Endothelial cell of umbilical vein (primary cell): ENCODE results near the gene ADAM30. TPM values are rescaled to one million over a fixed set of nuclear protein-coding genes. Genes with fewer than 3 reads are reported as not detected.

Experiments used
- BruUV-seq: library from RNA; stranded (reverse); fragments of 400-500 nt; replicated peaks from 2 replicates; lab custom pipeline; 2021; lab: Mats Ljungman, UMichigan
- CTCF ChIA-PET: fragments of 300-600, 350-600 bp; sonication (Branson Sonifier 250); formaldehyde crosslinking; loops from one replicate; lab custom pipeline; 2021; ENCODE audit warnings: antibody characterized with exemption, inconsistent platforms; lab: Charles Lee
- POLR2A ChIA-PET: fragments of 300-600, 350-600 bp; sonication (Branson Sonifier 250); formaldehyde crosslinking; loops from one replicate; lab custom pipeline; 2021; ENCODE audit warnings: antibody characterized with exemption, inconsistent platforms; lab: Charles Lee
- DNase-seq: peaks from one replicate; pipeline ENCODE4 v3.0.0-alpha.2; 2011; ENCODE audit warnings: low read depth, low spot score
- FAIRE-seq: peaks from 2 replicates; lab custom pipeline; 2011; peaks lifted over from hg19 to GRCh38; lab: Jason Lieb, UNC
- H2AFZ ChIP-seq: 2 replicates; pipeline ENCODE4 v1.6.0; 2012; ENCODE audit warnings: low read depth, low read length, control low read depth, inconsistent platforms
- H3K27ac ChIP-seq: 2 replicates; pipeline ENCODE4 v1.5.1; 2011; ENCODE audit warnings: low read depth, mild to moderate bottlenecking, control low read depth, low read length, moderate library complexity; ENCODE audit not compliant: insufficient read depth
- H3K27me3 ChIP-seq, 2 experiments: 2 replicates each; pipeline versions ENCODE4 v1.6.0 to v1.6.1; 2011; ENCODE audit warnings: low read length in 2 of 2, mixed read lengths in 1 of 2; ENCODE audit not compliant: control insufficient read depth in 2 of 2, insufficient read depth in 2 of 2
- H3K36me3 ChIP-seq, 2 experiments: 2 replicates in 1 of 2; 3 replicates in 1 of 2; pipeline ENCODE4 v1.5.1; 2011; ENCODE audit warnings: low read length in 2 of 2, mild to moderate bottlenecking in 1 of 2, moderate library complexity in 1 of 2; ENCODE audit not compliant: control insufficient read depth in 2 of 2, insufficient read depth in 2 of 2; ENCODE audit errors: extremely low read depth in 1 of 2
- H3K4me1 ChIP-seq: 3 replicates; pipeline ENCODE4 v1.5.1; 2011; ENCODE audit warnings: mild to moderate bottlenecking, low read length; ENCODE audit not compliant: control insufficient read depth, insufficient read depth; ENCODE audit errors: extremely low read depth
- H3K4me2 ChIP-seq: 2 replicates; pipeline ENCODE4 v1.6.1; 2011; ENCODE audit warnings: low read length, control low read depth, mixed read lengths; ENCODE audit not compliant: insufficient read depth
- H3K4me3 ChIP-seq, 3 experiments: fragments of 200-600 bp in 1 of 3; sonication (generic), shearing (Covaris generic) in 1 of 3; replicated peaks in 1 of 3; 2 replicates each; pipeline ENCODE4 v1.5.1; 2011 to 2016; ENCODE audit warnings: control low read depth in 3 of 3, low read length in 3 of 3, mild to moderate bottlenecking in 2 of 3, inconsistent platforms in 1 of 3, low read depth in 1 of 3, moderate library complexity in 1 of 3; ENCODE audit not compliant: insufficient read depth in 1 of 3
- H3K79me2 ChIP-seq: 2 replicates; pipeline ENCODE4 v1.6.0; 2012; ENCODE audit warnings: low read length, inconsistent platforms; ENCODE audit not compliant: control insufficient read depth, insufficient read depth
- H3K9ac ChIP-seq: replicated peaks from 2 replicates; pipeline ENCODE3; 2011; ENCODE audit warnings: low read length, control low read depth; ENCODE audit not compliant: insufficient read depth; ENCODE audit errors: extremely low read depth
- H3K9me1 ChIP-seq: replicated peaks from 3 replicates; pipeline ENCODE4 v1.6.0; 2011; ENCODE audit warnings: mild to moderate bottlenecking, low read length; ENCODE audit not compliant: control insufficient read depth, insufficient read depth; ENCODE audit errors: extremely low read depth
- H3K9me3 ChIP-seq: replicated peaks from 2 replicates; pipeline ENCODE4 v1.5.1; 2012; ENCODE audit warnings: low read length, inconsistent platforms; ENCODE audit not compliant: control insufficient read depth, insufficient read depth
- H4K20me1 ChIP-seq: replicated peaks from 2 replicates; pipeline ENCODE3; 2011; ENCODE audit warnings: mild to moderate bottlenecking, low read length; ENCODE audit not compliant: control insufficient read depth, insufficient read depth; ENCODE audit errors: extremely low read depth
- CTCF ChIP-seq, 2 donors: IDR thresholded peaks; 1 replicate in 1 of 2; 2 replicates in 1 of 2; pipeline ENCODE4 v1.5.1; 2011; ENCODE audit warnings: low read length in 2 of 2, mild to moderate bottlenecking in 2 of 2, moderate library complexity in 2 of 2, control low read depth in 1 of 2, inconsistent platforms in 1 of 2, low read depth in 1 of 2; ENCODE audit not compliant: insufficient read depth in 1 of 2; ENCODE audit errors: extremely low read depth in 1 of 2
- EZH2 ChIP-seq: IDR thresholded peaks from 2 replicates; pipeline ENCODE4 v1.6.1; 2012; ENCODE audit warnings: borderline replicate concordance, low read depth, mild to moderate bottlenecking, moderate library complexity, low read length, inconsistent platforms; ENCODE audit not compliant: severe bottlenecking
- FOS ChIP-seq: IDR thresholded peaks from 2 replicates; pipeline ENCODE4 v1.6.1; 2011; ENCODE audit warnings: mild to moderate bottlenecking, low read length, moderate library complexity, borderline replicate concordance; ENCODE audit not compliant: insufficient read depth
- GATA2 ChIP-seq: IDR thresholded peaks from 2 replicates; pipeline ENCODE4 v1.7.0; 2011; ENCODE audit warnings: low read depth, mild to moderate bottlenecking, moderate library complexity, mixed read lengths, low read length; ENCODE audit not compliant: insufficient read length, insufficient read depth
- JUN ChIP-seq: IDR thresholded peaks from 2 replicates; pipeline ENCODE4 v1.6.1; 2011; ENCODE audit warnings: borderline replicate concordance, low read depth; ENCODE audit not compliant: insufficient read length, insufficient read depth
- MAX ChIP-seq: IDR thresholded peaks from 2 replicates; pipeline ENCODE4 v1.6.1; 2011; ENCODE audit not compliant: insufficient read depth, insufficient read length
- MYC ChIP-seq: IDR thresholded peaks from one replicate; pipeline ENCODE4 v1.6.1; 2011; ENCODE audit warnings: mild to moderate bottlenecking, low read depth, low read length
- POLR2A ChIP-seq: IDR thresholded peaks from 2 replicates; pipeline ENCODE4 v1.6.1; 2012; ENCODE audit warnings: low read depth, mild to moderate bottlenecking, control low read depth, low read length
- POLR2AphosphoS5 ChIP-seq: IDR thresholded peaks from 2 replicates; pipeline ENCODE4 v1.6.1; 2012; ENCODE audit warnings: low read depth, mild to moderate bottlenecking, control low read depth, low read length, moderate library complexity; ENCODE audit not compliant: insufficient read depth
- dilution Hi-C: fragments of 300-500 bp; cut with MboI; formaldehyde crosslinking; loops from one replicate; pipeline ENCODE4 v1.15.0; 2019; ENCODE audit warnings: low sequenced_read_pairs; ENCODE audit not compliant: extremely low pct_ligation_motif_present
- intact Hi-C: fragments of 100-400 bp; cut with micrococcal nuclease; formaldehyde crosslinking; loops from one replicate; pipeline ENCODE4 v1.10.0; 2022
- polyA plus RNA-seq, 4 experiments: library from polyadenylated mRNA; depleted of rRNA in 3 of 4; stranded (reverse) in 3 of 4; unstranded in 1 of 4; fragments of >200 nt; gene quantifications; 2 replicates each; pipeline versions ENCODE4 v1.2.1 to v1.2.3, GENCODE V29; 2011 to 2012; ENCODE audit warnings: missing spikeins in 1 of 4
- total RNA-seq: library from RNA; stranded (reverse); gene quantifications from 2 replicates; pipeline ENCODE4 v1.2.3, GENCODE V29; 2021

ADAM30 gene
- total and polyA plus RNA-seq, 2 donors (not counting 3 experiments of a cell fraction or from before 2014, with no cell fraction given), result not detected

- Histone ChIP-seq H3K79me2 (no peaks in the 10 kb centered on the region), H3K4me1 (no peaks in the 10 kb centered on the region), H3K4me2 (no peak overlapping the region), H3K36me3 (no peaks in the 10 kb centered on the region), H3K9me3 (no peaks in the 10 kb centered on the region), H3K9me1 (no peaks in the 10 kb centered on the region), H2AFZ (no peak overlapping the region), H3K4me3 (no peak overlapping the region), H3K27ac (no peak overlapping the region), H4K20me1 (no peaks in the 10 kb centered on the region), H3K9ac (no peak overlapping the region), H3K27me3 (peaks cover 2 to 14% of the 10 kb centered on the region in 2 experiments)
- TF ChIP-seq JUN (no peak), POLR2A (no peak), MAX (no peak), GATA2 (no peak), FOS (no peak), MYC (no peak), EZH2 (no peak), POLR2AphosphoS5 (no peak), CTCF (IDR thresholded peaks at IDR 0.05; ENCODE audit: extremely low read depth in 1 of 2, insufficient read depth in 1 of 2, low read depth in 1 of 2, low read length in 2 of 2) (no peak)
- ChIA-PET POLR2A (no interaction called here), CTCF (no interaction called here)
- BruUV-seq, result no TSS peak
- FAIRE-seq (no peak), DNase-seq (no peak)
- intact Hi-C loops (no loop called here), dilution Hi-C loops (no loop called here)
Observed at GRCh38 chr1:119906927-119907652, 10.8 kb upstream of the ADAM30 start.
